ENCODE data around the gene PCDH19. TPM values are rescaled to one million over a fixed set of nuclear protein-coding genes. Genes with fewer than 3 reads are reported as not detected.

Gene PCDH19
- total and polyA plus RNA-seq, 12 donors = 0.07 to 0.35 (median 0.14) TPM; not detected in 1

GRCh38 chrX:100277231-100277630 lies 132.8 kb downstream of the PCDH19 start:
- DNase-seq = no peak
- no peak for TF ChIP-seq POLR2A (IDR thresholded peaks at IDR 0.05)
- TF ChIP-seq, protein P1, sequence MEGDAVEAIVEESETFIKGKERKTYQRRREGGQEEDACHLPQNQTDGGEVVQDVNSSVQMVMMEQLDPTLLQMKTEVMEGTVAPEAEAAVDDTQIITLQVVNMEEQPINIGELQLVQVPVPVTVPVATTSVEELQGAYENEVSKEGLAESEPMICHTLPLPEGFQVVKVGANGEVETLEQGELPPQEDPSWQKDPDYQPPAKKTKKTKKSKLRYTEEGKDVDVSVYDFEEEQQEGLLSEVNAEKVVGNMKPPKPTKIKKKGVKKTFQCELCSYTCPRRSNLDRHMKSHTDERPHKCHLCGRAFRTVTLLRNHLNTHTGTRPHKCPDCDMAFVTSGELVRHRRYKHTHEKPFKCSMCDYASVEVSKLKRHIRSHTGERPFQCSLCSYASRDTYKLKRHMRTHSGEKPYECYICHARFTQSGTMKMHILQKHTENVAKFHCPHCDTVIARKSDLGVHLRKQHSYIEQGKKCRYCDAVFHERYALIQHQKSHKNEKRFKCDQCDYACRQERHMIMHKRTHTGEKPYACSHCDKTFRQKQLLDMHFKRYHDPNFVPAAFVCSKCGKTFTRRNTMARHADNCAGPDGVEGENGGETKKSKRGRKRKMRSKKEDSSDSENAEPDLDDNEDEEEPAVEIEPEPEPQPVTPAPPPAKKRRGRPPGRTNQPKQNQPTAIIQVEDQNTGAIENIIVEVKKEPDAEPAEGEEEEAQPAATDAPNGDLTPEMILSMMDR (IDR thresholded peaks at IDR 0.05) = no peak
- Histone ChIP-seq H3K27me3 (peaks cover 3% of the 10 kb centered on the region), H3K27ac (no peak overlapping the region), H3K9me3 (replicated peaks in 1 of 3) (no peaks in the 10 kb centered on the region), H3K36me3 (replicated peaks in 1 of 2) (no peaks in the 10 kb centered on the region), H3K4me1 (replicated peaks in 1 of 2) (no peaks in the 10 kb centered on the region), H3K4me3 (no peak overlapping the region)
- intact Hi-C loops (cut with DNase I) = no loop called here
- 63 to 74% (median 64%) methylated on average over 1 of the region's 1 CpG for WGBS, 4 donors

DNA sequence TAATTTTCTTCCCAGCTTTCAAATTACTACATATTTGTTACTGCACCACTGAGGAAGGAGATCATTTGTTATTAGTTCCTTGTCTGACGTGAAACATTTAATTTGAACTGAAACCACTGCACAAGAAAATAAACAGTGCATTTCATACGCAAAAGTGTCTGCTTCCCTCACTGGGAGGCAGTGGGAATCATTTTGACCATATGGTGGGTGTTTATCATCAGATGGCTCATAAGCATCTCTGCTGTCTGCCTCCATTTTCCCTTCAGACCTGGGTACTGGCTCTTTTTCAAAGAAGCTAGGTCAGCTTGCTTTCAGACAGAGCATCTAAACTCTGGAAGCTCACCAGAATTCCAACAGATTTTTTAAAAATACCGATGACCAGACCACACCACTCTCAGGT lies 135.2 kb downstream of the PCDH19 start:
- H3K9me3 ChIP-seq (replicated peaks in 1 of 3) = no peaks in the 10 kb centered on the region
- DNase-seq = no peak
- 54 to 65% (median 56%) methylated on average over 3 of the region's 3 CpGs for WGBS, 4 donors
- no peaks in the 10 kb centered on the region for H3K27me3 ChIP-seq
- intact Hi-C loops (cut with DNase I) = no loop called here
- no peaks in the 10 kb centered on the region for H3K36me3 ChIP-seq (replicated peaks in 1 of 2)
- TF ChIP-seq, protein P1 (IDR thresholded peaks at IDR 0.05) = no peak
- no peak for TF ChIP-seq POLR2A (IDR thresholded peaks at IDR 0.05)
- no peaks in the 10 kb centered on the region for H3K4me1 ChIP-seq (replicated peaks in 1 of 2)
- H3K27ac ChIP-seq = no peak overlapping the region
- no peak overlapping the region for H3K4me3 ChIP-seq

- intact Hi-C loops (cut with DNase I) = no loop called here
Measured at GRCh38 chrX:100265179-100265578, 144.9 kb downstream of the PCDH19 start.

DNA sequence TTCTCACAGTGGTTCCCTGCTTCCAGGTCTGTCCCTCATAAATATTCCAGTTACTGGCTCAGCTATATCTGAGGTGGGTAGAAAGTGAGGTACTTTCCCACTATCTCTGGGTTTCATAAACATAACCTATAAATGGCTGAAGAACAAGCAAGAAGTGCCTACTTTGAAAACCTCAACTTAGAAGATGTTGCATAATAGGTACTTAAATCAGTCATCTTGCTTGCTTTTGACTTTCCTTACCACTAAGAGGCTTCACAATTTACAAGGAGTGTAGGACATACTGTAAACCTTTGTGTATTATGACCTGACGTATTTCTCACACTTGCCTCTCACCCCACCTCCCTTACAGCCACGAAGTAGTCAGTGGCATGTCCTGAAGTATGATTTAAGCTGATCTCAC lies 145.9 kb downstream of the PCDH19 start:
- intact Hi-C loops (cut with DNase I) = no loop called here
- H3K9me3 ChIP-seq (replicated peaks in 1 of 3) = no peaks in the 10 kb centered on the region
- 23 to 67% (median 35%) methylated on average over 1 to 2 of the region's 2 CpGs for WGBS, 4 donors
- TF ChIP-seq, protein P1 (IDR thresholded peaks at IDR 0.05) = no peak
- no peak for TF ChIP-seq POLR2A (IDR thresholded peaks at IDR 0.05)
- no peak for DNase-seq
- no peaks in the 10 kb centered on the region for H3K4me1 ChIP-seq (replicated peaks in 1 of 2)
- no peaks in the 10 kb centered on the region for H3K36me3 ChIP-seq (replicated peaks in 1 of 2)
- peaks cover 21% of the 10 kb centered on the region for H3K27me3 ChIP-seq
- H3K4me3 ChIP-seq = no peak overlapping the region
- no peak overlapping the region for H3K27ac ChIP-seq

More at GRCh38 chrX:100265179-100265578, 144.9 kb downstream of the PCDH19 start:
- no peaks in the 10 kb centered on the region for H3K36me3 ChIP-seq (replicated peaks in 1 of 2)
- no peaks in the 10 kb centered on the region for H3K9me3 ChIP-seq (replicated peaks in 1 of 3)
- H3K27ac ChIP-seq = no peak overlapping the region
- DNase-seq = no peak
- no peak overlapping the region for H3K4me3 ChIP-seq
- peaks cover 21% of the 10 kb centered on the region for H3K27me3 ChIP-seq
- no peaks in the 10 kb centered on the region for H3K4me1 ChIP-seq (replicated peaks in 1 of 2)
- no peak for TF ChIP-seq POLR2A (IDR thresholded peaks at IDR 0.05)
- TF ChIP-seq, protein P1 (IDR thresholded peaks at IDR 0.05) = no peak

All from adrenal gland (tissue), 12 donors.